ENCODE data around the gene CCDC69.
"Not testable (repeated sequence)": the region's sequence is repeated elsewhere in the genome, so short reads cannot be mapped to it uniquely, and the experiment has no call there.

CCDC69 gene

GRCh38 chr5:151183456-151184245 lies 40.2 kb downstream of the CCDC69 start:
- Histone ChIP-seq H3K4me3 (ENCODE audit: low read depth in 1 of 2, low read length in 2 of 2) (no peak overlapping the region), H3K9ac (ENCODE audit: low read depth in 1 of 2, low read length in 2 of 2) (no peak overlapping the region), H3K27ac (ENCODE audit: low read depth, low read length) (no peak overlapping the region), H3K9me3 (ENCODE audit: control insufficient read depth in 1 of 2, low read length in 2 of 2) (no peaks in the 10 kb centered on the region), H3K4me1 (ENCODE audit: control insufficient read depth in 1 of 2, insufficient read depth in 2 of 2, low read length in 2 of 2) (no peaks in the 10 kb centered on the region), H3K36me3 (ENCODE audit: control insufficient read depth in 1 of 2, insufficient read depth in 2 of 2, low read length in 2 of 2) (peaks cover 6 to 35% of the 10 kb centered on the region in 2 donors), H3K27me3 (ENCODE audit: control insufficient read depth in 1 of 2, insufficient read depth in 2 of 2, low read length in 2 of 2) (no peaks in the 10 kb centered on the region)

- Histone ChIP-seq H3K27me3 (ENCODE audit: control insufficient read depth in 1 of 2, insufficient read depth in 2 of 2, low read length in 2 of 2) (no peaks in the 10 kb centered on the region), H3K9me3 (ENCODE audit: control insufficient read depth in 1 of 2, low read length in 2 of 2) (no peaks in the 10 kb centered on the region), H3K27ac (ENCODE audit: low read depth, low read length) (no peak overlapping the region), H3K36me3 (ENCODE audit: control insufficient read depth in 1 of 2, insufficient read depth in 2 of 2, low read length in 2 of 2) (peaks cover 6 to 40% of the 10 kb centered on the region in 2 donors), H3K4me3 (ENCODE audit: low read depth in 1 of 2, low read length in 2 of 2) (no peak overlapping the region), H3K4me1 (ENCODE audit: control insufficient read depth in 1 of 2, insufficient read depth in 2 of 2, low read length in 2 of 2) (no peaks in the 10 kb centered on the region), H3K9ac (ENCODE audit: low read depth in 1 of 2, low read length in 2 of 2) (no peak overlapping the region)
Observed at GRCh38 chr5:151182976-151183375, 40.9 kb downstream of the CCDC69 start.

GRCh38 chr5:151182524-151182900 lies 41.4 kb downstream of the CCDC69 start:
- Histone ChIP-seq H3K4me3 (ENCODE audit: low read depth in 1 of 2, low read length in 2 of 2) (no peak overlapping the region), H3K36me3 (ENCODE audit: control insufficient read depth in 1 of 2, insufficient read depth in 2 of 2, low read length in 2 of 2) (peaks cover 6 to 40% of the 10 kb centered on the region in 2 donors), H3K27me3 (ENCODE audit: control insufficient read depth in 1 of 2, insufficient read depth in 2 of 2, low read length in 2 of 2) (no peaks in the 10 kb centered on the region), H3K27ac (ENCODE audit: low read depth, low read length) (no peak overlapping the region), H3K4me1 (ENCODE audit: control insufficient read depth in 1 of 2, insufficient read depth in 2 of 2, low read length in 2 of 2) (no peaks in the 10 kb centered on the region), H3K9ac (ENCODE audit: low read depth in 1 of 2, low read length in 2 of 2) (no peak overlapping the region), H3K9me3 (ENCODE audit: control insufficient read depth in 1 of 2, low read length in 2 of 2) (no peaks in the 10 kb centered on the region)

GRCh38 chr5:151181818-151182523 lies 41.9 kb downstream of the CCDC69 start:
- Histone ChIP-seq H3K9ac (ENCODE audit: low read depth in 1 of 2, low read length in 2 of 2) (no peak overlapping the region), H3K36me3 (ENCODE audit: control insufficient read depth in 1 of 2, insufficient read depth in 2 of 2, low read length in 2 of 2) (peaks cover 6 to 40% of the 10 kb centered on the region in 2 donors), H3K27ac (ENCODE audit: low read depth, low read length) (no peak overlapping the region), H3K9me3 (ENCODE audit: control insufficient read depth in 1 of 2, low read length in 2 of 2) (no peaks in the 10 kb centered on the region), H3K4me3 (ENCODE audit: low read depth in 1 of 2, low read length in 2 of 2) (no peak overlapping the region), H3K27me3 (ENCODE audit: control insufficient read depth in 1 of 2, insufficient read depth in 2 of 2, low read length in 2 of 2) (no peaks in the 10 kb centered on the region), H3K4me1 (ENCODE audit: control insufficient read depth in 1 of 2, insufficient read depth in 2 of 2, low read length in 2 of 2) (no peaks in the 10 kb centered on the region)

- no peaks in the 10 kb centered on the region for H3K9me3 ChIP-seq (ENCODE audit: control insufficient read depth in 1 of 2, low read length in 2 of 2)
- H3K27ac ChIP-seq (ENCODE audit: low read depth, low read length), result no peak overlapping the region
- no peak overlapping the region for H3K9ac ChIP-seq (ENCODE audit: low read depth in 1 of 2, low read length in 2 of 2)
- peaks cover 0 to 37% of the 10 kb centered on the region in 2 donors for H3K36me3 ChIP-seq (ENCODE audit: control insufficient read depth in 1 of 2, insufficient read depth in 2 of 2, low read length in 2 of 2)
- H3K4me3 ChIP-seq (ENCODE audit: low read depth in 1 of 2, low read length in 2 of 2), result no peak overlapping the region
- no peaks in the 10 kb centered on the region for H3K27me3 ChIP-seq (ENCODE audit: control insufficient read depth in 1 of 2, insufficient read depth in 2 of 2, low read length in 2 of 2)
- no peaks in the 10 kb centered on the region for H3K4me1 ChIP-seq (ENCODE audit: control insufficient read depth in 1 of 2, insufficient read depth in 2 of 2, low read length in 2 of 2)
Observed at GRCh38 chr5:151180291-151180690, 43.6 kb downstream of the CCDC69 start.

- Histone ChIP-seq H3K27ac (ENCODE audit: low read depth, low read length) (no peak overlapping the region), H3K36me3 (ENCODE audit: control insufficient read depth in 1 of 2, insufficient read depth in 2 of 2, low read length in 2 of 2) (peaks cover 0 to 31% of the 10 kb centered on the region in 2 donors), H3K4me1 (ENCODE audit: control insufficient read depth in 1 of 2, insufficient read depth in 2 of 2, low read length in 2 of 2) (no peaks in the 10 kb centered on the region)
Observed at GRCh38 chr5:151179489-151179840, 44.4 kb downstream of the CCDC69 start.

GRCh38 chr5:151178777-151179488 lies 45.0 kb downstream of the CCDC69 start:
- Histone ChIP-seq H3K9ac (ENCODE audit: low read depth in 1 of 2, low read length in 2 of 2) (no peak overlapping the region), H3K36me3 (ENCODE audit: control insufficient read depth in 1 of 2, insufficient read depth in 2 of 2, low read length in 2 of 2) (peaks cover 0 to 26% of the 10 kb centered on the region in 2 donors), H3K27ac (ENCODE audit: low read depth, low read length) (no peak overlapping the region), H3K27me3 (ENCODE audit: control insufficient read depth in 1 of 2, insufficient read depth in 2 of 2, low read length in 2 of 2) (no peaks in the 10 kb centered on the region), H3K4me3 (ENCODE audit: low read depth in 1 of 2, low read length in 2 of 2) (no peak overlapping the region), H3K9me3 (ENCODE audit: control insufficient read depth in 1 of 2, low read length in 2 of 2) (no peaks in the 10 kb centered on the region), H3K4me1 (ENCODE audit: control insufficient read depth in 1 of 2, insufficient read depth in 2 of 2, low read length in 2 of 2) (no peaks in the 10 kb centered on the region)

More at GRCh38 chr5:151179489-151179840, 44.4 kb downstream of the CCDC69 start:
- H3K9me3 ChIP-seq (ENCODE audit: control insufficient read depth in 1 of 2, low read length in 2 of 2), result no peaks in the 10 kb centered on the region
- no peak overlapping the region for H3K4me3 ChIP-seq (ENCODE audit: low read depth in 1 of 2, low read length in 2 of 2)
- no peaks in the 10 kb centered on the region for H3K27me3 ChIP-seq (ENCODE audit: control insufficient read depth in 1 of 2, insufficient read depth in 2 of 2, low read length in 2 of 2)
- H3K9ac ChIP-seq (ENCODE audit: low read depth in 1 of 2, low read length in 2 of 2), result no peak overlapping the region

GRCh38 chr5:151178372-151178771 lies 45.5 kb downstream of the CCDC69 start:
- H3K4me1 ChIP-seq (ENCODE audit: control insufficient read depth in 1 of 2, insufficient read depth in 2 of 2, low read length in 2 of 2), result no peaks in the 10 kb centered on the region
- H3K9ac ChIP-seq (ENCODE audit: low read depth in 1 of 2, low read length in 2 of 2), result no peak overlapping the region
- no peak overlapping the region for H3K4me3 ChIP-seq (ENCODE audit: low read depth in 1 of 2, low read length in 2 of 2)
- no peak overlapping the region for H3K27ac ChIP-seq (ENCODE audit: low read depth, low read length)
- H3K36me3 ChIP-seq (ENCODE audit: control insufficient read depth in 1 of 2, insufficient read depth in 2 of 2, low read length in 2 of 2), result peaks cover 0 to 21% of the 10 kb centered on the region in 2 donors
- no peaks in the 10 kb centered on the region for H3K27me3 ChIP-seq (ENCODE audit: control insufficient read depth in 1 of 2, insufficient read depth in 2 of 2, low read length in 2 of 2)
- no peaks in the 10 kb centered on the region for H3K9me3 ChIP-seq (ENCODE audit: control insufficient read depth in 1 of 2, low read length in 2 of 2)

GRCh38 chr5:151176268-151176667 lies 47.6 kb downstream of the CCDC69 start:
- not testable (repeated sequence) for H3K27ac ChIP-seq (ENCODE audit: low read depth, low read length); H3K36me3 ChIP-seq (ENCODE audit: control insufficient read depth in 1 of 2, insufficient read depth in 2 of 2, low read length in 2 of 2); H3K27me3 ChIP-seq (ENCODE audit: control insufficient read depth in 1 of 2, insufficient read depth in 2 of 2, low read length in 2 of 2); H3K4me3 ChIP-seq (ENCODE audit: low read depth in 1 of 2, low read length in 2 of 2); H3K9me3 ChIP-seq (ENCODE audit: control insufficient read depth in 1 of 2, low read length in 2 of 2); H3K9ac ChIP-seq (ENCODE audit: low read depth in 1 of 2, low read length in 2 of 2); H3K4me1 ChIP-seq (ENCODE audit: control insufficient read depth in 1 of 2, insufficient read depth in 2 of 2, low read length in 2 of 2)

GRCh38 chr5:151174612-151175101 lies 49.2 kb downstream of the CCDC69 start:
- Histone ChIP-seq H3K9me3 (ENCODE audit: control insufficient read depth in 1 of 2, low read length in 2 of 2) (no peaks in the 10 kb centered on the region), H3K4me1 (ENCODE audit: control insufficient read depth in 1 of 2, insufficient read depth in 2 of 2, low read length in 2 of 2) (no peaks in the 10 kb centered on the region), H3K27me3 (ENCODE audit: control insufficient read depth in 1 of 2, insufficient read depth in 2 of 2, low read length in 2 of 2) (no peaks in the 10 kb centered on the region), H3K4me3 (ENCODE audit: low read depth in 1 of 2, low read length in 2 of 2) (peak overlapping the region in 1 of 2 donors; percentile 48), H3K9ac (ENCODE audit: low read depth in 1 of 2, low read length in 2 of 2) (no peak overlapping the region), H3K36me3 (ENCODE audit: control insufficient read depth in 1 of 2, insufficient read depth in 2 of 2, low read length in 2 of 2) (peaks cover 0 to 6% of the 10 kb centered on the region in 2 donors), H3K27ac (ENCODE audit: low read depth, low read length) (no peak overlapping the region)

Measured in duodenal mucosa (tissue), 2 donors.